PC-3 (cell line): ENCODE measurements around the gene PTPN1.

Experiments
- EZH2 ChIP-seq: fragments of 300-600 bp; sonication (generic); IDR thresholded peaks from one replicate; pipeline ENCODE4 v1.6.1; 2017; ENCODE audit warnings: antibody characterized with exemption, mild to moderate bottlenecking, low read length; ENCODE audit not compliant: unreplicated experiment
- EZH2phosphoT487 ChIP-seq: fragments of 300-600 bp; sonication (generic); IDR thresholded peaks from 2 replicates; pipeline ENCODE4 v1.6.1; 2018; ENCODE audit warnings: mild to moderate bottlenecking, antibody characterized with exemption, low read length, borderline replicate concordance
- TF ChIP-seq, protein P1 (sequence below): fragments of 300-600 bp; sonication (generic); conservative IDR thresholded peaks from 2 replicates; pipeline ENCODE4 v1.5.1; 2017; ENCODE audit warnings: antibody characterized with exemption, low read depth, mild to moderate bottlenecking, low read length

GRCh38 chr20:50537546-50538201 is 27.5 kb downstream of the PTPN1 start:
- TF ChIP-seq EZH2: no peak
- TF ChIP-seq, protein P1, sequence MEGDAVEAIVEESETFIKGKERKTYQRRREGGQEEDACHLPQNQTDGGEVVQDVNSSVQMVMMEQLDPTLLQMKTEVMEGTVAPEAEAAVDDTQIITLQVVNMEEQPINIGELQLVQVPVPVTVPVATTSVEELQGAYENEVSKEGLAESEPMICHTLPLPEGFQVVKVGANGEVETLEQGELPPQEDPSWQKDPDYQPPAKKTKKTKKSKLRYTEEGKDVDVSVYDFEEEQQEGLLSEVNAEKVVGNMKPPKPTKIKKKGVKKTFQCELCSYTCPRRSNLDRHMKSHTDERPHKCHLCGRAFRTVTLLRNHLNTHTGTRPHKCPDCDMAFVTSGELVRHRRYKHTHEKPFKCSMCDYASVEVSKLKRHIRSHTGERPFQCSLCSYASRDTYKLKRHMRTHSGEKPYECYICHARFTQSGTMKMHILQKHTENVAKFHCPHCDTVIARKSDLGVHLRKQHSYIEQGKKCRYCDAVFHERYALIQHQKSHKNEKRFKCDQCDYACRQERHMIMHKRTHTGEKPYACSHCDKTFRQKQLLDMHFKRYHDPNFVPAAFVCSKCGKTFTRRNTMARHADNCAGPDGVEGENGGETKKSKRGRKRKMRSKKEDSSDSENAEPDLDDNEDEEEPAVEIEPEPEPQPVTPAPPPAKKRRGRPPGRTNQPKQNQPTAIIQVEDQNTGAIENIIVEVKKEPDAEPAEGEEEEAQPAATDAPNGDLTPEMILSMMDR: no peak
- no peak for TF ChIP-seq EZH2phosphoT487
